ENCODE measurements around the gene BLVRA.
A peak's percentile ranks its signal among the peaks of the same experiment; 100 is the strongest.
"Not testable (repeated sequence)": the region's sequence is repeated elsewhere in the genome, so short reads cannot be mapped to it uniquely, and the experiment has no call there.

Gene BLVRA

DNA sequence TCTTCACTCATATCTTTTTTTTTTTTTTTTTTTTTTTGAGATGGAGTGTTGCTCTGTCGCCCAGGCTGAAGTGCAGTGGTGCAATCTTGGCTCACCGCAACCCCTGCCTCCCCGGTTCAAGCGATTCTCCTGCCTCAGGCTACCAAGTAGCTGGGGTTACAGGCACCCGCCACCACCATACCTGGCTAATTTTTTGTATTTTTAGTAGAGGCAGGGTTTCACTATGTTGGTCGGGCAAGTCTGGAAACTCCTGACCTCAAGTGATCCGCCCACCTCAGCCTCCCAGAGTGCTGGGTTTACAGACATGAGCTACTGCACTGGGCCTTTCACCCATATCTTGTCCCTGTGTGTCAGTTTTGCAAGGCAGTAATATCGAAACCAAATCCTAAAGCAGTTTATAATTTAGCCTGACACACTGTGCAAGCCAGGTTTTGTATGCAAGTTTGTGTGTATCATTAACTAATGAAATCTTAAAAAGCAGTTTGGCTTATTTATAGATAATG is 26.2 kb downstream of the BLVRA start:
- in situ Hi-C loops (cut with HindIII; ENCODE audit: low pct_ligation_motif_present, low pct_unique_long_range_greater_than_20kb, low sequenced_read_pairs) = not testable (repeated sequence)
- DNase-seq = peak; percentile 45

- in situ Hi-C loops (cut with HindIII; ENCODE audit: low pct_ligation_motif_present, low pct_unique_long_range_greater_than_20kb, low sequenced_read_pairs) = no loop called here
- DNase-seq = peak; percentile 89
These were observed 26.9 kb downstream of the BLVRA start for GRCh38 chr7:43785420-43785819.

DNA sequence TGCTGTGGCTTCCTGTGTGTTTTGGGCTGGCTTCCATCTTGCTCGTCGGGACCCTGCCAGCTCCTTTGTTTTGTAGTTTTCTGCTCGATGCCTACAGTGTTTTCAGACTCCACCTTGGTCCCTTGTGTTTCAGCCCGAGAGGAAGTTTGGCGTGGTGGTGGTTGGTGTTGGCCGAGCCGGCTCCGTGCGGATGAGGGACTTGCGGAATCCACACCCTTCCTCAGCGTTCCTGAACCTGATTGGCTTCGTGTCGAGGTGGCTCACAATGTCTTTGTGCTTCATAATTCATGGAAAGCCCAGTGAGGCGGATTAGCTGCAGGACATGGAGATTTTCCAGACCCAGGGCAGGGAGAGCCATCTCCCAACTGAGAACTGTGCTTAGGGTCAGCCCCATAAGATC is 29.3 kb downstream of the BLVRA start:
- in situ Hi-C loops (cut with HindIII; ENCODE audit: low pct_ligation_motif_present, low pct_unique_long_range_greater_than_20kb, low sequenced_read_pairs) = no loop called here
- DNase-seq = no peak

GRCh38 chr7:43790006-43790405 is 31.5 kb downstream of the BLVRA start:
- DNase-seq = no peak
- in situ Hi-C loops (cut with HindIII; ENCODE audit: low pct_ligation_motif_present, low pct_unique_long_range_greater_than_20kb, low sequenced_read_pairs) = no loop called here

DNA sequence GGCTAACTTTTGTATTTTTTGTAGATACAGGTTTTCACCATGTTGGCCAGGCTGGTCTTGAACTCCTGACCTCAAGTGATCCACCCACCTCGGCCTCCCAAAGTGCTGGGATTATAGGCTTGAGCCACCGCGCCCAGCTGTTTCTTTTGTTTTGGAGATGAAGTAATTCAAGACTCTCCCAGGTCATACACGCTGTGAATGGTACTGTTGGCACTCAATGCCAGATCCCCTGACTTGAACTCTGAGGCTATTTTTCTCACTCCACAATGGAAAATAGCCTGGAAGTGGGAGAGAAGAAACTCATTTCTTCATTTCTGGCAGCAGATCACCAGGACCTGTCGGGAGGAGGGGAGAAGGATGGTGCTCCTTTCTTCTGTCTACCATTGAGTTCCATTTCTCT is 32.4 kb downstream of the BLVRA start:
- DNase-seq = no peak
- in situ Hi-C loops (cut with HindIII; ENCODE audit: low pct_ligation_motif_present, low pct_unique_long_range_greater_than_20kb, low sequenced_read_pairs) = no loop called here

GRCh38 chr7:43791665-43792064 is 33.2 kb downstream of the BLVRA start:
- no peak for DNase-seq
- in situ Hi-C loops (cut with HindIII; ENCODE audit: low pct_ligation_motif_present, low pct_unique_long_range_greater_than_20kb, low sequenced_read_pairs) = no loop called here

GRCh38 chr7:43792471-43793150 is 34.1 kb downstream of the BLVRA start:
- DNase-seq = no peak
- in situ Hi-C loops (cut with HindIII; ENCODE audit: low pct_ligation_motif_present, low pct_unique_long_range_greater_than_20kb, low sequenced_read_pairs) = no loop called here

GRCh38 chr7:43799605-43800004 is 41.1 kb downstream of the BLVRA start:
- no peak for DNase-seq
- in situ Hi-C loops (cut with HindIII; ENCODE audit: low pct_ligation_motif_present, low pct_unique_long_range_greater_than_20kb, low sequenced_read_pairs) = no loop called here

- DNase-seq = no peak
- in situ Hi-C loops (cut with HindIII; ENCODE audit: low pct_ligation_motif_present, low pct_unique_long_range_greater_than_20kb, low sequenced_read_pairs) = no loop called here
These were observed 45.4 kb downstream of the BLVRA start for GRCh38 chr7:43803865-43804264.

DNA sequence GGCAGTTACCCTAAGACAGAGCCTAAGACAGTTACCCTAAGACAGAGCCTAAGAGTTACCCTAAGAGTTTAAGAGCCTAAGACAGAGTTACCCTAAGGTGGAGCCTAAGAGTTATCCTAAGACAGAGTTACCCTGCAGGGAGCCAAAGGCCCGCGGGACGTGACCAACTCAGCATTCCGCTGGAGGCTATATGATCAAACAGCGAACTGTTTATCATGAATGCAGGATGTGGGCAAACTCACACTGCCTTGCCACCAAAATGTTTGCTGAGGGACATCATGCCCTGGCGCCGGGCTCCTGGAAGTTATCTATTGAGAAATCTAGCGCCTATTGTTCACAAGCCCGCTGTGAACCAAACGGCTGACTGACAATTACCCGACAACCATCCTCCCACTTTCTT is 49.9 kb downstream of the BLVRA start:
- in situ Hi-C loops (cut with HindIII; ENCODE audit: low pct_ligation_motif_present, low pct_unique_long_range_greater_than_20kb, low sequenced_read_pairs) = no loop called here
- DNase-seq = no peak

GRCh38 chr7:43810195-43810941 is 51.9 kb downstream of the BLVRA start:
- peak; percentile 25 for DNase-seq

GRCh38 chr7:43815373-43815772 is 56.9 kb downstream of the BLVRA start:
- DNase-seq = no peak
- in situ Hi-C loops (cut with HindIII; ENCODE audit: low pct_ligation_motif_present, low pct_unique_long_range_greater_than_20kb, low sequenced_read_pairs) = no loop called here

More at GRCh38 chr7:43810195-43810941, 51.9 kb downstream of the BLVRA start:
- in situ Hi-C loops (cut with HindIII; ENCODE audit: low pct_ligation_motif_present, low pct_unique_long_range_greater_than_20kb, low sequenced_read_pairs) = not testable (repeated sequence)

DNA sequence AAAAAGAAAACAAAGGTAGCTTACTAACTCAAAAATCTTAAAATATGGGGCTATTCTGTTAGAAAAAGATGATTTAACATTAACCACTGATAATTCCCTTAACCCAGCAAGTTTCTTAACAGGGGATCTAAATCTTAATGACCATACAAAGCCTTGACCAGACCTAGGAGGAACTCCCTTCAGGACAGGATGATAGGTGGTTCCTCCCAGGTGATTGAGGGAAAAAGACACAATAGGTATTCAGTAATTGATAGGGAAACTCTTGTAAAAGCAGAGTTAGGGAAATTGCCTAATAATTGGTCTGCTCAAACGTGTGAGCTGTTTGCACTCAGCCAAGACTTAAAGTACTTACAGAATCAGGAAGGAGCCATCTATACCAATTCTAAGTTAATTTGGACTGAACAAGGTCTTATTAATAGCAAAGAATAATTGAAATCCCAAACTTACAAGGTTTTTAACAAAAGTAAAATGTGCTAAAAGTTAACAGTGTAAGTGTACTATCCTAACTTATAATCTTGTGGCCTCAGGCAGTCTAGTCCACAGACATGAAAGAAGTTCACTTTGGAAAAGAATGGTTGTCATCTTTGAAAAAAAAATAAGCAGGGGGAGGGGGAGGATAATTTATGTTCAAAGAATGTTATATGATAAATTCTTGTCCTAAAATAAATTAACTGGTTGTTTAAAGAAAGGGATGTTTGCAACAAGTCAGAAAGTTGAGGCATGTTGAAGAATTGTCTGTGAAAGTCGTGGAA is 57.7 kb downstream of the BLVRA start:
- in situ Hi-C loops (cut with HindIII; ENCODE audit: low pct_ligation_motif_present, low pct_unique_long_range_greater_than_20kb, low sequenced_read_pairs); DNase-seq: not testable (repeated sequence)

- DNase-seq; in situ Hi-C loops (cut with HindIII; ENCODE audit: low pct_ligation_motif_present, low pct_unique_long_range_greater_than_20kb, low sequenced_read_pairs): not testable (repeated sequence)
These were observed 64.9 kb downstream of the BLVRA start for GRCh38 chr7:43823425-43823824.

DNA sequence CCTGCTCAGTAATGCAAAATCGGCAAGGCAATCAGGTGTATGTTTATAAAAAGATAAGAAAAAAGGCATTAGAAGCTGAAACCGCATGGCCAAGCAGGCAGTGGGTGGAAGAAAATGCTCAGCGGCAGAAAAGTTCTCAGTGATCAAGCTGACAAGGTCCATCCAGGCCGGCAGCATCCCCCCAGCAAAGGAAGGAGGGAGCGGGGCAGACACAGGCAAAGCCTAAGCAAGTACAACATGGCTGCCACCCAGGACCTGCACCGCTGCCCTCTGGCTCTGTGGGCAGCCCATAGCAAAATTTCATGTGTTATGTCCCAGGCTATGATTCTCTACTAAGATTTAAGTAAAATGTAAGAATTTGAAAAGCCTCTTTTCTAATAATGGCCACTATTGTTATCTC is 65.5 kb downstream of the BLVRA start:
- in situ Hi-C loops (cut with HindIII; ENCODE audit: low pct_ligation_motif_present, low pct_unique_long_range_greater_than_20kb, low sequenced_read_pairs) = no loop called here
- no peak for DNase-seq

DNA sequence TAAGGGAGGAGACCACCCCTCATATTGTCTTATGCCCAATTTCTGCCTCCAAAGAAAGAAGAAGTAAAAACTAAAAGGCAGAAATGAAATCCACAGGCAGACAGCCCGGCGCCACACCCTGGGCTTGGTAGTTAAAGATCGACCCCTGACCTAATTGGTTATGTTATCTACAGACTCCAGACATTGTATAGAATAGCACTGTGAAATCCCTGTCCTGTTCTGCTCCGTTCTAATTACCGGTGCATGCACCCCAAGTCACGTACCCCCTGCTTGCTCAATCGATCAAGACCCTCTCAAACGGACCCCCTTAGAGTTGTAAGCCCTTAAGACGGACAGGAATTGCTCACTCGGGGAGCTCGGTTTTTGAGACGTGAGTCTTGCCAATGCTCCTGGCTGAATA is 66.0 kb downstream of the BLVRA start:
- DNase-seq; in situ Hi-C loops (cut with HindIII; ENCODE audit: low pct_ligation_motif_present, low pct_unique_long_range_greater_than_20kb, low sequenced_read_pairs): not testable (repeated sequence)

DNA sequence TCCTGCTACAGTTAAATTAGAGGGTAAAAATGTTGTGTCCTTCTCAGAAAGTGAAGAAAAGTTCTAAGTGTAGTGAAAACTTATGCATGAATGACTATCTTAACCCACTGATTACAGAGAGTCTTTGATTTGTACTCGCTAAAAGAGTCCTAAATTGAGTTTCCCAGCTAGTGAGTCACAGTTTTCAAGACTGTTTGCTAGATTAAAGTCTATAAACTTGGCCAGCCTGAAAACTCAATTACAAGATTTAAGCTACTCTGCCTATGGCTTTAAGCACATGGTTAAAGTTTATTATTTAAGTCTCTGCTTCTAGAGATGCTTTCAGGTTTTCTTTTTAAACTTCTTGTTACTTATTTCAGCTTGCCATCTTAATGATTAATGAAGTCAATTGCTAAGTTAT is 66.5 kb downstream of the BLVRA start:
- in situ Hi-C loops (cut with HindIII; ENCODE audit: low pct_ligation_motif_present, low pct_unique_long_range_greater_than_20kb, low sequenced_read_pairs) = loop anchor here (25.0 kb wide), 1 partner anchor 238 kb away; the partner anchor contains the start of gene STK17A

DNA sequence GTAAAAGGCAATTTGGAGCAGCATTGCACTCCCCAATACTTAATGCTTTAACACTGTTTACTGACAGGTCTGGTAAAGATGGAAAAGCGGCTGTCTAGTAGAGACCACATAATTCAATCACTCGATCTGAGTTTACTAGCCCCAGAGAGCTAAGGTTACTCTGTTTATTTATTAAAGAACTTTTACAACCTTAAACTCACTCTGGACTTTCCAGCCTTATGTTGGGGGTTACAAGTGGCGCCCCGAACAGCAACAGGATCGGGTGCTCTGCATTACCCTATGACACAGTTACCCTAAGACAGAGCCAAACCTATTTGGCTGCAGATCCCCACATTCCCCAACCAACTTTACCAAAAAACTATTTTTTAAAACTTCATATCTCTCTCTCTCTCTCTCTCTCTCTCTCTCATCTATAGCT is 66.9 kb downstream of the BLVRA start:
- DNase-seq = no peak
- in situ Hi-C loops (cut with HindIII; ENCODE audit: low pct_ligation_motif_present, low pct_unique_long_range_greater_than_20kb, low sequenced_read_pairs) = loop anchor here (25.0 kb wide), 1 partner anchor 238 kb away; the partner anchor contains the start of gene STK17A

More for the DNA sequence above, 66.5 kb downstream of the BLVRA start:
- no peak for DNase-seq

GRCh38 chr7:43830917-43831316 is 72.4 kb downstream of the BLVRA start:
- DNase-seq = not testable (repeated sequence)
- in situ Hi-C loops (cut with HindIII; ENCODE audit: low pct_ligation_motif_present, low pct_unique_long_range_greater_than_20kb, low sequenced_read_pairs) = loop anchor here (25.0 kb wide), 1 partner anchor 244 kb away; the partner anchor contains the start of gene STK17A

Measured in ACHN (cell line).